GM19099 (cell line): ENCODE data around the gene BRINP2.

Experiments used
- POLR2A ChIP-seq: IDR thresholded peaks from 3 replicates; pipeline ENCODE4 v1.6.1; 2011; ENCODE audit warnings: low read depth; ENCODE audit not compliant: insufficient read length; ENCODE audit errors: extremely low read depth

Gene BRINP2

GRCh38 chr1:177170756-177171535, at the start of gene BRINP2:
Gene BRINP2 (plus strand): TSS chr1:177170958. CDS start chr1:177229877, 58,919 bp downstream.
- no peak for TF ChIP-seq POLR2A

GRCh38 chr1:177122461-177123251, 48.1 kb upstream of the BRINP2 start:
- TF ChIP-seq POLR2A, result no peak

- no peak for TF ChIP-seq POLR2A
These were observed 46.0 kb upstream of the BRINP2 start for GRCh38 chr1:177124577-177125278.

- no peak for TF ChIP-seq POLR2A
These were observed 44.5 kb upstream of the BRINP2 start for GRCh38 chr1:177126267-177126666.

GRCh38 chr1:177128665-177129281, 42.0 kb upstream of the BRINP2 start:
- no peak for TF ChIP-seq POLR2A

- no peak for TF ChIP-seq POLR2A
These were observed 40.3 kb upstream of the BRINP2 start for GRCh38 chr1:177130451-177130945.

- no peak for TF ChIP-seq POLR2A
These were observed 39.0 kb upstream of the BRINP2 start for GRCh38 chr1:177131723-177132122.

- TF ChIP-seq POLR2A, result no peak
These were observed 38.6 kb upstream of the BRINP2 start for GRCh38 chr1:177132141-177132540.

- TF ChIP-seq POLR2A, result no peak
These were observed 36.7 kb upstream of the BRINP2 start for GRCh38 chr1:177133977-177134538.

GRCh38 chr1:177135250-177135649, 35.5 kb upstream of the BRINP2 start:
- TF ChIP-seq POLR2A, result no peak

- no peak for TF ChIP-seq POLR2A
These were observed 32.9 kb upstream of the BRINP2 start for GRCh38 chr1:177137814-177138213.

- TF ChIP-seq POLR2A, result no peak
These were observed 32.4 kb upstream of the BRINP2 start for GRCh38 chr1:177138347-177138746.

- TF ChIP-seq POLR2A, result no peak
These were observed 28.7 kb upstream of the BRINP2 start for GRCh38 chr1:177142010-177142409.

GRCh38 chr1:177142791-177143271, 27.9 kb upstream of the BRINP2 start:
- no peak for TF ChIP-seq POLR2A
